Heart left ventricle (tissue), 16 donors: ENCODE measurements around the gene SSTR4. TPM values are rescaled to one million over a fixed set of nuclear protein-coding genes. Genes with fewer than 3 reads are reported as not detected.
A peak's percentile ranks its signal among the peaks of the same experiment; 100 is the strongest.

Source experiments
- ATAC-seq, 4 donors: fragments of 200-7000 bp; cut with Tn5 transposase; one replicate each; pipeline ENCODE4 v1.9.1; 2020 to 2022; ENCODE audit warnings: moderate library complexity in 4 of 4, mild to moderate bottlenecking in 3 of 4, moderate number of reproducible peaks in 1 of 4
- DNase-seq, 5 donors: peaks; one replicate each; pipeline ENCODE4 v3.0.0-alpha.2; 2020
- H3K27ac ChIP-seq, 12 donors: fragments of 200-600 bp; sonication (generic) in 4 of 12; one replicate each; pipeline versions ENCODE4 v1.5.0 to v1.8.0; 2016 to 2022; ENCODE audit warnings: mild to moderate bottlenecking in 2 of 12
- H3K27me3 ChIP-seq, 9 donors: fragments of 200-600 bp; sonication (generic) in 2 of 9; one replicate each; pipeline versions ENCODE4 v1.5.1 to v1.8.0; 2016 to 2022; ENCODE audit warnings: mild to moderate bottlenecking in 3 of 9
- H3K36me3 ChIP-seq, 9 donors: fragments of 200-600 bp; sonication (generic) in 2 of 9; one replicate each; pipeline versions ENCODE4 v1.5.0 to v1.8.0; 2018 to 2022; ENCODE audit warnings: mild to moderate bottlenecking in 2 of 9
- H3K4me1 ChIP-seq, 12 donors: fragments of 200-600 bp; sonication (generic) in 4 of 12; one replicate each; pipeline versions ENCODE4 v1.5.0 to v1.8.0; 2016 to 2022; ENCODE audit warnings: mild to moderate bottlenecking in 3 of 12
- H3K4me3 ChIP-seq, 12 donors: fragments of 200-600 bp; sonication (generic) in 4 of 12; one replicate each; pipeline versions ENCODE4 v1.5.0 to v1.8.0; 2017 to 2022; ENCODE audit warnings: mild to moderate bottlenecking in 9 of 12, moderate library complexity in 4 of 12
- H3K9me3 ChIP-seq, 12 donors: fragments of 200-600 bp; sonication (generic) in 4 of 12; one replicate each; pipeline versions ENCODE4 v1.5.0 to v1.8.0; 2016 to 2022; ENCODE audit warnings: mild to moderate bottlenecking in 1 of 12
- CTCF ChIP-seq, 12 donors: fragments of 200-600 bp; sonication (generic) in 4 of 12; IDR thresholded peaks; one replicate each; pipeline versions ENCODE4 v1.5.0 to v1.8.0; 2018 to 2022; ENCODE audit warnings: antibody characterized with exemption in 12 of 12, mild to moderate bottlenecking in 5 of 12
- POLR2A ChIP-seq, 2 donors: fragments of 450-650 bp; IDR thresholded peaks; one replicate each; pipeline ENCODE4 v1.6.1; 2017; ENCODE audit warnings: antibody characterized with exemption in 2 of 2, mild to moderate bottlenecking in 2 of 2, moderate library complexity in 2 of 2
- WGBS, 4 donors: extraction: QIAGEN DNeasy Blood & Tissue Kit in 2 of 4; methylation state at CpG; one replicate each; pipeline versions ENCODE4 v1.1.5 to v1.1.7; 2013 to 2018; 5-methylcytosine and 5-hydroxymethylcytosine counted together
- intact Hi-C, 10 donors: fragments of 100-400 bp; cut with DNase I; formaldehyde crosslinking; loops; one replicate each; pipeline versions ENCODE4 v1.11.1 to v1.14.2; 2022
- polyA plus RNA-seq, 2 donors: library from polyadenylated mRNA; stranded (reverse); fragments of 200-250 nt; gene quantifications; one replicate each; pipeline ENCODE4 v1.2.3, GENCODE V29; 2013
- total RNA-seq, 9 donors: library from RNA; depleted of rRNA in 2 of 9; stranded (reverse); fragments of >200 nt in 2 of 9; fragmentation: NEBNext Ultra II Directional in 3 of 9; extraction: Animal tissue kit (Norgen Biotek cat#: 25700) in 3 of 9; gene quantifications; one replicate each; pipeline versions ENCODE4 v1.1.0 to v1.2.4, GENCODE V29; 2016 to 2023
- donor health status: ischemic (EF 13 %, LVEDD 7.1; RV severe dilation, severe dysfunction).
- donor health status: healthy with polysubstance abuse.
- donor health status: DM: no; HTN: yes; CAD: no.
- donor health status: DM: no; HTN: no; CAD: no.
- donor health status: ischemic (EF 25% LVEDD 6.9; RV normal size, moderate dysfunction).
- donor health status: ischemic (EF 25% LVEDD 5.7; RV mildly dilated, moderate dysfunction).
- donor health status: healthy.
- donor health status: DM: yes; HTN: yes; CAD: no.
- donor health status: ischemic (EF 35%, LVEDD 5.7; RV mildly dilated, moderate dysfunction).
- donor health status: nonischemic (EF 11% LVEDD 7.7; RV severe dilation, severe dysfunction).
- donor health status: DM: yes; HTN: yes; CAD: no.
- donor health status: PGD.
- donor health status: ischemic (EF 29% LVEDD 5.4; RV normal size, mild dysfunction).
- donor health status: nonischemic (EF 23%, LVEDD 6.1; RV moderate dilation, normal function).

SSTR4 gene
- total and polyA plus RNA-seq, 11 donors: 0.28 TPM; not detected in 10

- Histone ChIP-seq H3K27ac (peak overlapping the region; percentile 33 to 97 (median 90)), H3K4me1 (peaks cover 0 to 63% (median 34%) of the 10 kb centered on the region in 12 donors), H3K9me3 (no peaks in the 10 kb centered on the region), H3K27me3 (peaks cover 0 to 48% (median 12%) of the 10 kb centered on the region in 9 donors), H3K4me3 (peak overlapping the region; percentile 50 to 88 (median 69)), H3K36me3 (peaks cover 0 to 5% (median 0%) of the 10 kb centered on the region in 9 donors)
- DNase-seq (no peak), ATAC-seq (no peak)
- intact Hi-C loops: loop anchor here (2.0 to 10.0 kb wide), 15 partner anchors 62 to 360 kb away; no protein-coding TSS in a partner anchor
- WGBS, 4 donors: 49 to 61% (median 51%) methylated on average over 13 of the region's 13 CpGs
- no peak for TF ChIP-seq CTCF (IDR thresholded peaks at IDR 0.05)
- TF ChIP-seq POLR2A (IDR thresholded peaks at IDR 0.05): no peak
Observed at GRCh38 chr20:23047001-23047737, 12.1 kb downstream of the SSTR4 start.

GRCh38 chr20:23047738-23048214 lies 12.7 kb downstream of the SSTR4 start:
- Histone ChIP-seq H3K36me3 (peaks cover 0 to 5% (median 0%) of the 10 kb centered on the region in 9 donors), H3K4me1 (peaks cover 0 to 63% (median 34%) of the 10 kb centered on the region in 12 donors), H3K27ac (peak overlapping the region; percentile 74 to 97 (median 90)), H3K27me3 (peaks cover 0 to 48% (median 12%) of the 10 kb centered on the region in 9 donors), H3K4me3 (peak overlapping the region; percentile 50 to 88 (median 69)), H3K9me3 (no peaks in the 10 kb centered on the region)
- intact Hi-C loops: loop anchor here (2.0 to 10.0 kb wide), 17 partner anchors 63 to 360 kb away; no protein-coding TSS in a partner anchor
- ATAC-seq (no peak), DNase-seq (peak; percentile 34 to 79 (median 42))
- WGBS, 4 donors: 16 to 33% (median 19%) methylated on average over 8 to 47 of the region's 47 CpGs
- TF ChIP-seq CTCF (IDR thresholded peaks at IDR 0.05) (peak in 2 of 12 donors; percentile 16 to 26), POLR2A (IDR thresholded peaks at IDR 0.05) (no peak)

- H3K36me3 ChIP-seq: peaks cover 0 to 5% (median 0%) of the 10 kb centered on the region in 9 donors
- no peaks in the 10 kb centered on the region for H3K9me3 ChIP-seq
- peaks cover 0 to 63% (median 34%) of the 10 kb centered on the region in 12 donors for H3K4me1 ChIP-seq
- peak overlapping the region; percentile 50 to 88 (median 69) for H3K4me3 ChIP-seq
- no peak for TF ChIP-seq POLR2A (IDR thresholded peaks at IDR 0.05)
- peak; percentile 31 to 59 (median 51) for TF ChIP-seq CTCF (IDR thresholded peaks at IDR 0.05)
- DNase-seq (peak; percentile 67 to 89 (median 71)), ATAC-seq (peak; percentile 14 to 55 (median 32))
- intact Hi-C loops: loop anchor here (1.0 to 10.0 kb wide), 16 partner anchors 64 to 361 kb away; no protein-coding TSS in a partner anchor
- H3K27me3 ChIP-seq: peaks cover 0 to 48% (median 12%) of the 10 kb centered on the region in 9 donors
- 2 to 5% (median 4%) methylated on average over 31 to 92 of the region's 92 CpGs for WGBS, 4 donors
- peak overlapping the region; percentile 74 to 97 (median 90) for H3K27ac ChIP-seq
Observed at GRCh38 chr20:23048283-23049200, 13.4 kb downstream of the SSTR4 start.
